AG09309 (cell line): Measurements from ENCODE around the gene PXMP2.
A peak's percentile ranks its signal among the peaks of the same experiment; 100 is the strongest.

ENCODE experiments used
- DNase-seq: peaks from one replicate; pipeline ENCODE4 v3.0.0-alpha.2; 2010; ENCODE audit warnings: low read depth
- H3K4me3 ChIP-seq: 2 replicates; pipeline ENCODE4 v1.5.1; 2011; ENCODE audit warnings: mild to moderate bottlenecking, low read depth, low read length, moderate library complexity; ENCODE audit not compliant: control insufficient read depth
- CTCF ChIP-seq: IDR thresholded peaks from 2 replicates; pipeline ENCODE4 v1.5.1; 2011; ENCODE audit warnings: mild to moderate bottlenecking, low read depth, low read length, inconsistent platforms; ENCODE audit not compliant: insufficient read depth, control insufficient read depth; ENCODE audit errors: missing control alignments

The PXMP2 gene

GRCh38 chr12:132703641-132704040 is 16.3 kb downstream of the PXMP2 start:
- no peak for TF ChIP-seq CTCF
- no peak for DNase-seq
- no peak overlapping the region for H3K4me3 ChIP-seq

- TF ChIP-seq CTCF, result no peak
- DNase-seq, result no peak
- H3K4me3 ChIP-seq, result no peak overlapping the region
These were observed 19.9 kb downstream of the PXMP2 start for GRCh38 chr12:132707241-132707640.

GRCh38 chr12:132708150-132708549 is 20.8 kb downstream of the PXMP2 start:
- TF ChIP-seq CTCF, result no peak
- no peak for DNase-seq

GRCh38 chr12:132710043-132710404 is 22.6 kb downstream of the PXMP2 start:
- TF ChIP-seq CTCF, result no peak
- peak overlapping the region; percentile 84 for H3K4me3 ChIP-seq
- no peak for DNase-seq

More at GRCh38 chr12:132708150-132708549, 20.8 kb downstream of the PXMP2 start:
- no peak overlapping the region for H3K4me3 ChIP-seq

GRCh38 chr12:132710405-132711079 is 23.2 kb downstream of the PXMP2 start, which contains the start of gene PGAM5:
Gene PGAM5, plus strand, starts transcription at chr12:132710842. Its CDS starts 35 bp downstream, at chr12:132710877.
- peak; percentile 11 for DNase-seq
- H3K4me3 ChIP-seq, result peak within 1 kb of the TSS; percentile 84
- TF ChIP-seq CTCF, result no peak

GRCh38 chr12:132711080-132711843 is 23.9 kb downstream of the PXMP2 start:
- H3K4me3 ChIP-seq, result peak overlapping the region; percentile 84
- no peak for TF ChIP-seq CTCF
- no peak for DNase-seq
